K562 (cell line): Measurements from ENCODE around the gene FTH1. TPM values are rescaled to one million over a fixed set of nuclear protein-coding genes. Genes with fewer than 3 reads are reported as not detected.

Source experiments
- HNRNPL ChIP-seq: fragments of 200-400 bp; formaldehyde crosslinking; IDR thresholded peaks from 2 replicates; pipeline ENCODE4 v1.6.1; 2017; ENCODE audit warnings: low read depth, mild to moderate bottlenecking, low read length
- KAT7 ChIP-seq: sonication (generic); formaldehyde crosslinking; IDR thresholded peaks from 2 replicates; pipeline ENCODE4 v1.8.0; 2022; ENCODE audit warnings: missing genetic modification reagents, mild to moderate bottlenecking, borderline replicate concordance
- NFXL1 ChIP-seq: fragments of 450-650 bp; formaldehyde crosslinking; IDR thresholded peaks from 2 replicates; pipeline ENCODE4 v1.4.0; 2021; ENCODE audit warnings: mild to moderate bottlenecking
- PHB ChIP-seq: fragments of 250-450 bp; sonication (Bioruptor Pico); IDR thresholded peaks from 2 replicates; pipeline ENCODE4 v1.5.0; 2021
- POLR3G ChIP-seq: IDR thresholded peaks from 2 replicates; pipeline ENCODE4 v1.6.1; 2011; ENCODE audit not compliant: insufficient read length, insufficient replicate concordance; ENCODE audit errors: extremely low read depth
- ZC3H8 ChIP-seq: fragments of 450-650 bp; IDR thresholded peaks from 2 replicates; pipeline ENCODE4 v1.6.1; 2017
- ZFP30 ChIP-seq: fragments of 250-450 bp; sonication (Bioruptor Pico); IDR thresholded peaks from 2 replicates; pipeline ENCODE4 v1.8.0; 2022; ENCODE audit warnings: moderate library complexity, mild to moderate bottlenecking, inconsistent platforms, borderline replicate concordance
- ZNF253 ChIP-seq: fragments of 250-450 bp; sonication (Bioruptor Pico); conservative IDR thresholded peaks from 2 replicates; pipeline ENCODE4 v1.6.1; 2021; ENCODE audit warnings: mild to moderate bottlenecking
- ZNF696 ChIP-seq: fragments of 250-450 bp; sonication (Bioruptor Pico); conservative IDR thresholded peaks from 2 replicates; pipeline ENCODE4 v1.4.0; 2020; ENCODE audit warnings: mild to moderate bottlenecking, moderate library complexity
- polyA plus RNA-seq, 8 experiments: library from polyadenylated mRNA; depleted of rRNA in 4 of 8; stranded (reverse) in 5 of 8; unstranded in 3 of 8; fragments of >200 nt; fragmentation: Nextera tagmentation in 2 of 8; fragmentation: Illumina TruSeq in 1 of 8; extraction: Ambion mirVana in 2 of 8; extraction: Trizol in 1 of 8; gene quantifications; 2 replicates each; pipeline versions ENCODE4 v1.2.1 to v1.2.3, GENCODE V29; 2011 to 2014; ENCODE audit warnings: inconsistent platforms in 1 of 8, missing spikeins in 1 of 8
- total RNA-seq, 7 experiments: library from RNA; depleted of rRNA in 6 of 7; stranded (reverse); fragments of >200 nt in 6 of 7; fragmentation: Illumina TruSeq in 2 of 7; extraction: Trizol in 2 of 7; gene quantifications; 2 replicates each; pipeline versions ENCODE4 v1.2.1 to v1.2.3, GENCODE V29; 2011 to 2021; ENCODE audit warnings: low replicate concordance in 1 of 7
- TF ChIP-seq, protein P1 (sequence below), 2 experiments: fragments of 450-650 bp in 1 of 2; IDR thresholded peaks; 2 replicates each; pipeline ENCODE4 v1.6.1; 2011 to 2017; ENCODE audit warnings: low read depth in 2 of 2, antibody characterized with exemption in 1 of 2, borderline replicate concordance in 1 of 2, low read length in 1 of 2, mild to moderate bottlenecking in 1 of 2, mixed read lengths in 1 of 2; ENCODE audit not compliant: control insufficient read depth in 1 of 2
- TF ChIP-seq, protein P2 (sequence below): sonication (generic); formaldehyde crosslinking; IDR thresholded peaks from 2 replicates; pipeline ENCODE4 v1.8.1; 2023; ENCODE audit warnings: mild to moderate bottlenecking, missing genetic modification reagents
- TF ChIP-seq, protein P3 (sequence below): sonication (generic); formaldehyde crosslinking; IDR thresholded peaks from 2 replicates; pipeline ENCODE4 v1.8.1; 2023; ENCODE audit warnings: mild to moderate bottlenecking, missing genetic modification reagents
- TF ChIP-seq, protein P4 (sequence below): fragments of 450-650 bp; formaldehyde crosslinking; IDR thresholded peaks from 2 replicates; pipeline ENCODE4 v1.4.0; 2022; ENCODE audit warnings: missing genetic modification characterization

The FTH1 gene
- total and polyA plus RNA-seq, 9 of the 15 experiments (the other 6 are each of a cell fraction or from before 2014, with no cell fraction given): 370 to 3,146 (median 802) TPM

DNA sequence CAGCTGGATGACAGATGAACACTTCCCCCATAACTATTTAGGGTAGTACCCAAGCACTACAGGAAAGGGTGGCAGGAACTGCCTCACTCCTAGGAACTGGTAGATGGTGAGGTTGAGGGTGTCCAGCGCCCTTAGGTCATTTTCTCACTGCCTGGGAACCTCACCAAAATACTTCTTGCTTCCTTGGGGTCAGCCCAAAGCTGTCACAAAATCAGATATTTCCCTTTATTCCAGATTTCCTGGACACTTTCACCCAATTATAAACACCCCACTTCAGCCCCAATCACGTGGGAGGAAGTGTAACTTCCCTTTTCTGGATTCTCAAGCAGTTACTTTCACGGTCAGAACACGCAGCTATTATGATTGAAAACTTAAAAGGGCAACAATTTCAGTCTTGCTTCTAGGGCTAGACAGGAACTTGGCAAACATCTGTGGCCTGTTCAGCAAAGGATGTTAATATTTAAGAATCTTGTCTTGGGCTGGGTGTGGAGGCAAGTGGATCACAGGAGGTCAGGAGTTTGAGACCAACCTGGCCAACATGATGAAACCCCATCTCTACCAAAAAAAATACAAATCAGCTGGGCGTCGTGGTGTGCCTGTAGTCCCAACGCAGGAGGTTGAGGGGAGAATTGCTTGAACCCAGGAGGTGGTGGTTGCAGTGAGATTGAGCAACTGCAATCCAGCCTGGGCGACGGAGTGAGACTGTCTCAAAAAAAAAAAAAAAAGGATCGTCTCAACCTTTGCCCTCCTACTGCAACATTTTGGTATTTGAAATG lies 4.0 kb downstream of the FTH1 start (continued):
- TF ChIP-seq, protein P1, sequence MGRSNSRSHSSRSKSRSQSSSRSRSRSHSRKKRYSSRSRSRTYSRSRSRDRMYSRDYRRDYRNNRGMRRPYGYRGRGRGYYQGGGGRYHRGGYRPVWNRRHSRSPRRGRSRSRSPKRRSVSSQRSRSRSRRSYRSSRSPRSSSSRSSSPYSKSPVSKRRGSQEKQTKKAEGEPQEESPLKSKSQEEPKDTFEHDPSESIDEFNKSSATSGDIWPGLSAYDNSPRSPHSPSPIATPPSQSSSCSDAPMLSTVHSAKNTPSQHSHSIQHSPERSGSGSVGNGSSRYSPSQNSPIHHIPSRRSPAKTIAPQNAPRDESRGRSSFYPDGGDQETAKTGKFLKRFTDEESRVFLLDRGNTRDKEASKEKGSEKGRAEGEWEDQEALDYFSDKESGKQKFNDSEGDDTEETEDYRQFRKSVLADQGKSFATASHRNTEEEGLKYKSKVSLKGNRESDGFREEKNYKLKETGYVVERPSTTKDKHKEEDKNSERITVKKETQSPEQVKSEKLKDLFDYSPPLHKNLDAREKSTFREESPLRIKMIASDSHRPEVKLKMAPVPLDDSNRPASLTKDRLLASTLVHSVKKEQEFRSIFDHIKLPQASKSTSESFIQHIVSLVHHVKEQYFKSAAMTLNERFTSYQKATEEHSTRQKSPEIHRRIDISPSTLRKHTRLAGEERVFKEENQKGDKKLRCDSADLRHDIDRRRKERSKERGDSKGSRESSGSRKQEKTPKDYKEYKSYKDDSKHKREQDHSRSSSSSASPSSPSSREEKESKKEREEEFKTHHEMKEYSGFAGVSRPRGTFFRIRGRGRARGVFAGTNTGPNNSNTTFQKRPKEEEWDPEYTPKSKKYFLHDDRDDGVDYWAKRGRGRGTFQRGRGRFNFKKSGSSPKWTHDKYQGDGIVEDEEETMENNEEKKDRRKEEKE (IDR thresholded peaks at IDR 0.05; ENCODE audit: borderline replicate concordance in 1 of 2, control insufficient read depth in 1 of 2, low read depth in 2 of 2, low read length in 1 of 2): peak in 1 of 2 experiments; percentile 10; a peak in 2 of 4 replicates
- TF ChIP-seq NFXL1 (CRISPR knock-in tag): no peak
- TF ChIP-seq KAT7 (CRISPR knock-in tag): peak; percentile 61
- peak; percentile 21; the same call in 1 of the 2 replicates for TF ChIP-seq ZNF696 (CRISPR knock-in tag)
- TF ChIP-seq ZC3H8: no peak
- TF ChIP-seq HNRNPL: no peak
- no peak; the same call in none of the 2 replicates for TF ChIP-seq PHB (CRISPR knock-in tag)
- TF ChIP-seq, protein P2, sequence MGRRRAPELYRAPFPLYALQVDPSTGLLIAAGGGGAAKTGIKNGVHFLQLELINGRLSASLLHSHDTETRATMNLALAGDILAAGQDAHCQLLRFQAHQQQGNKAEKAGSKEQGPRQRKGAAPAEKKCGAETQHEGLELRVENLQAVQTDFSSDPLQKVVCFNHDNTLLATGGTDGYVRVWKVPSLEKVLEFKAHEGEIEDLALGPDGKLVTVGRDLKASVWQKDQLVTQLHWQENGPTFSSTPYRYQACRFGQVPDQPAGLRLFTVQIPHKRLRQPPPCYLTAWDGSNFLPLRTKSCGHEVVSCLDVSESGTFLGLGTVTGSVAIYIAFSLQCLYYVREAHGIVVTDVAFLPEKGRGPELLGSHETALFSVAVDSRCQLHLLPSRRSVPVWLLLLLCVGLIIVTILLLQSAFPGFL (CRISPR knock-in tag): peak; percentile 38; the same call in 1 of the 2 replicates
- TF ChIP-seq, protein P3, sequence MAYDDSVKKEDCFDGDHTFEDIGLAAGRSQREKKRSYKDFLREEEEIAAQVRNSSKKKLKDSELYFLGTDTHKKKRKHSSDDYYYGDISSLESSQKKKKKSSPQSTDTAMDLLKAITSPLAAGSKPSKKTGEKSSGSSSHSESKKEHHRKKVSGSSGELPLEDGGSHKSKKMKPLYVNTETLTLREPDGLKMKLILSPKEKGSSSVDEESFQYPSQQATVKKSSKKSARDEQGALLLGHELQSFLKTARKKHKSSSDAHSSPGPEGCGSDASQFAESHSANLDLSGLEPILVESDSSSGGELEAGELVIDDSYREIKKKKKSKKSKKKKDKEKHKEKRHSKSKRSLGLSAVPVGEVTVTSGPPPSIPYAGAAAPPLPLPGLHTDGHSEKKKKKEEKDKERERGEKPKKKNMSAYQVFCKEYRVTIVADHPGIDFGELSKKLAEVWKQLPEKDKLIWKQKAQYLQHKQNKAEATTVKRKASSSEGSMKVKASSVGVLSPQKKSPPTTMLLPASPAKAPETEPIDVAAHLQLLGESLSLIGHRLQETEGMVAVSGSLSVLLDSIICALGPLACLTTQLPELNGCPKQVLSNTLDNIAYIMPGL (CRISPR knock-in tag): no peak
- TF ChIP-seq, protein P4, sequence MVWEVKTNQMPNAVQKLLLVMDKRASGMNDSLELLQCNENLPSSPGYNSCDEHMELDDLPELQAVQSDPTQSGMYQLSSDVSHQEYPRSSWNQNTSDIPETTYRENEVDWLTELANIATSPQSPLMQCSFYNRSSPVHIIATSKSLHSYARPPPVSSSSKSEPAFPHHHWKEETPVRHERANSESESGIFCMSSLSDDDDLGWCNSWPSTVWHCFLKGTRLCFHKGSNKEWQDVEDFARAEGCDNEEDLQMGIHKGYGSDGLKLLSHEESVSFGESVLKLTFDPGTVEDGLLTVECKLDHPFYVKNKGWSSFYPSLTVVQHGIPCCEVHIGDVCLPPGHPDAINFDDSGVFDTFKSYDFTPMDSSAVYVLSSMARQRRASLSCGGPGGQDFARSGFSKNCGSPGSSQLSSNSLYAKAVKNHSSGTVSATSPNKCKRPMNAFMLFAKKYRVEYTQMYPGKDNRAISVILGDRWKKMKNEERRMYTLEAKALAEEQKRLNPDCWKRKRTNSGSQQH: peak; percentile 95
- peak; percentile 34; the same call in 1 of the 2 replicates for TF ChIP-seq ZFP30 (CRISPR knock-in tag)
- TF ChIP-seq POLR3G: no peak
- peak; percentile 76; the same call in 1 of the 2 replicates for TF ChIP-seq ZNF253 (CRISPR knock-in tag)
